ENCODE measurements around the gene TPCN1. TPM values are rescaled to one million over a fixed set of nuclear protein-coding genes. Genes with fewer than 3 reads are reported as not detected.

TPCN1 gene
- total RNA-seq, 1 experiment from 2014 or later, result 32.7 TPM

DNA sequence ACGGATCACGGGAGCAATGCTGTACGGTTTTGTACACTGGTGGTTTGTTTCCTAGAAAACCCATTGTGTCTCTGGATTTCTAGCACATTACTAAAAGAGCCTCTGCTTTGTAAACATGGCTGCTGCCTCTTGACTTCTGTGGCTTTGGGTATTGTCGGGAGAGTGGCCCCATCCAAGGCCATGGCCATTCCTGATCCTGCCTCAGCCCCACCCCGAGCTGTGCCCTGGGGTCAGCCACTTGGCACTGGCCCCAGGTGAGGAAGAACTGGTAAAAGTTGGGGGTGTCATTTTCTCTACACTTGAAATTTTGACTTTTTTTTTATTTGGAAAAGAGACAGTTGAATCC lies 77.2 kb downstream of the TPCN1 start:
- ChIA-PET CTCF (interaction anchor here (1.6 kb wide), 1 partner anchor 127 kb away, joined by 5 read pairs; no protein-coding TSS in a partner anchor), POLR2A (interaction anchor here (0.6 kb wide), 1 partner anchor 158 kb away, joined by 4 read pairs; no protein-coding TSS in a partner anchor)
- DNase-seq (ENCODE audit: low spot score) (no peak), ATAC-seq (no peak)
- no peak overlapping the region for H3K27ac Mint-ChIP-seq
- no peaks in the 10 kb centered on the region for H3K9me3 Mint-ChIP-seq
- H3K27me3 Mint-ChIP-seq (ENCODE audit: low read depth), result no peaks in the 10 kb centered on the region
- TF ChIP-seq, protein P1, sequence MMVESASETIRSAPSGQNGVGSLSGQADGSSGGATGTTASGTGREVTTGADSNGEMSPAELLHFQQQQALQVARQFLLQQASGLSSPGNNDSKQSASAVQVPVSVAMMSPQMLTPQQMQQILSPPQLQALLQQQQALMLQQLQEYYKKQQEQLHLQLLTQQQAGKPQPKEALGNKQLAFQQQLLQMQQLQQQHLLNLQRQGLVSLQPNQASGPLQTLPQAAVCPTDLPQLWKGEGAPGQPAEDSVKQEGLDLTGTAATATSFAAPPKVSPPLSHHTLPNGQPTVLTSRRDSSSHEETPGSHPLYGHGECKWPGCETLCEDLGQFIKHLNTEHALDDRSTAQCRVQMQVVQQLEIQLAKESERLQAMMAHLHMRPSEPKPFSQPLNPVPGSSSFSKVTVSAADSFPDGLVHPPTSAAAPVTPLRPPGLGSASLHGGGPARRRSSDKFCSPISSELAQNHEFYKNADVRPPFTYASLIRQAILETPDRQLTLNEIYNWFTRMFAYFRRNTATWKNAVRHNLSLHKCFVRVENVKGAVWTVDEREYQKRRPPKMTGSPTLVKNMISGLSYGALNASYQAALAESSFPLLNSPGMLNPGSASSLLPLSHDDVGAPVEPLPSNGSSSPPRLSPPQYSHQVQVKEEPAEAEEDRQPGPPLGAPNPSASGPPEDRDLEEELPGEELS (CRISPR knock-in tag; IDR thresholded peaks at IDR 0.05), result no peak
- TF ChIP-seq, protein P2, sequence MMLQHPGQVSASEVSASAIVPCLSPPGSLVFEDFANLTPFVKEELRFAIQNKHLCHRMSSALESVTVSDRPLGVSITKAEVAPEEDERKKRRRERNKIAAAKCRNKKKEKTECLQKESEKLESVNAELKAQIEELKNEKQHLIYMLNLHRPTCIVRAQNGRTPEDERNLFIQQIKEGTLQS (CRISPR knock-in tag; conservative IDR thresholded peaks at IDR 0.05), result no peak
- TF ChIP-seq SMAD4 (CRISPR knock-in tag; IDR thresholded peaks at IDR 0.05) (no peak), NR2C2 (CRISPR knock-in tag; IDR thresholded peaks at IDR 0.05) (no peak), GRHL2 (CRISPR knock-in tag; IDR thresholded peaks at IDR 0.05; ENCODE audit: insufficient replicate concordance, severe bottlenecking) (no peak), IRF2 (CRISPR knock-in tag; IDR thresholded peaks at IDR 0.05; ENCODE audit: borderline replicate concordance, low read depth) (no peak), PRRX2 (CRISPR knock-in tag; IDR thresholded peaks at IDR 0.05) (no peak)
- TF ChIP-seq, protein P3, sequence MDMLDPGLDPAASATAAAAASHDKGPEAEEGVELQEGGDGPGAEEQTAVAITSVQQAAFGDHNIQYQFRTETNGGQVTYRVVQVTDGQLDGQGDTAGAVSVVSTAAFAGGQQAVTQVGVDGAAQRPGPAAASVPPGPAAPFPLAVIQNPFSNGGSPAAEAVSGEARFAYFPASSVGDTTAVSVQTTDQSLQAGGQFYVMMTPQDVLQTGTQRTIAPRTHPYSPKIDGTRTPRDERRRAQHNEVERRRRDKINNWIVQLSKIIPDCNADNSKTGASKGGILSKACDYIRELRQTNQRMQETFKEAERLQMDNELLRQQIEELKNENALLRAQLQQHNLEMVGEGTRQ (CRISPR knock-in tag; IDR thresholded peaks at IDR 0.05), result no peak
- no peak overlapping the region for H3K4me3 Mint-ChIP-seq
- H3K36me3 Mint-ChIP-seq, result peaks cover 7% of the 10 kb centered on the region; the same call in 1 of the 2 replicates
- peaks cover 30% of the 10 kb centered on the region for H3K4me1 Mint-ChIP-seq

DNA sequence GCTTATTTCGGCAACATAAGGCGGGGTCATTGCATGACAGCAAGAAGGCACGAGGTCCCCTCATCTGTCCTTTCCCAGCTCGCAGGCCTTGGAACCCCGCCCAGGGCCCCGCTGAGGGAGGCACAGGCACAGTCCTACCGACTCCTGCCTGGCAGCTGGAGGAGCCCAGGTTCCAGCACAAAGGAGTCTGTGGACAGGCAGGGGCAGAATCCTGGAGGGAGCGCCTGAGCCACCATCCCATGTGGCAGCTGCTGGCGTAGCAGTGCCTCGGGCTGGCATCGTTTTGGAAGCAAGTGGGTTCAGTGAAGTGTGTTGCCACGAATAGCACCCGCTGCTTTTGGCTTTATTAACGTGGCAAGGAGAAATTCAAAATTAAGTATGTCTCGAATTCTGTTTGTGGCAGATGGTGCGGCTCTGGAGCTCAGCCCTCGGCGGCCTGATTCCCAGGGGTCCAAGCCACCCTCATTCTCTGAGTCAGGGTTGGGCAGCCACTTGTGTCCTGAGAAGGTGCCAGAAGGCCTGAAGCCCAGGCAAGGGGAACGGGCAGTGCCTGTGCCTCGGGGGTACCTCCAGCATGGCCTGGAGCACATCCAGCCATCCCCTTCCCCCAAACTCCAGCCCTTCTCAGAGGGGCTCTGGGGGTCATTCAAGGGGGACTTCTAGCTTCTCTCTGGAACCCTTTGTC lies 77.7 kb downstream of the TPCN1 start:
- DNase-seq (ENCODE audit: low spot score) (no peak), ATAC-seq (no peak)
- H3K36me3 Mint-ChIP-seq, result peaks cover 4% of the 10 kb centered on the region; the same call in 1 of the 2 replicates
- no peaks in the 10 kb centered on the region for H3K27me3 Mint-ChIP-seq (ENCODE audit: low read depth)
- POLR2A ChIA-PET, result interaction anchor here (0.6 to 1.2 kb wide), 3 partner anchors 30 to 159 kb away, joined by 3 to 4 read pairs (median 3); no protein-coding TSS in a partner anchor
- H3K9me3 Mint-ChIP-seq, result no peaks in the 10 kb centered on the region
- H3K4me1 Mint-ChIP-seq, result peaks cover 32% of the 10 kb centered on the region
- peak; percentile 9; the same call in 1 of the 2 replicates for TF ChIP-seq TEAD4 (CRISPR knock-in tag; IDR thresholded peaks at IDR 0.05)
- TF ChIP-seq, protein P4, sequence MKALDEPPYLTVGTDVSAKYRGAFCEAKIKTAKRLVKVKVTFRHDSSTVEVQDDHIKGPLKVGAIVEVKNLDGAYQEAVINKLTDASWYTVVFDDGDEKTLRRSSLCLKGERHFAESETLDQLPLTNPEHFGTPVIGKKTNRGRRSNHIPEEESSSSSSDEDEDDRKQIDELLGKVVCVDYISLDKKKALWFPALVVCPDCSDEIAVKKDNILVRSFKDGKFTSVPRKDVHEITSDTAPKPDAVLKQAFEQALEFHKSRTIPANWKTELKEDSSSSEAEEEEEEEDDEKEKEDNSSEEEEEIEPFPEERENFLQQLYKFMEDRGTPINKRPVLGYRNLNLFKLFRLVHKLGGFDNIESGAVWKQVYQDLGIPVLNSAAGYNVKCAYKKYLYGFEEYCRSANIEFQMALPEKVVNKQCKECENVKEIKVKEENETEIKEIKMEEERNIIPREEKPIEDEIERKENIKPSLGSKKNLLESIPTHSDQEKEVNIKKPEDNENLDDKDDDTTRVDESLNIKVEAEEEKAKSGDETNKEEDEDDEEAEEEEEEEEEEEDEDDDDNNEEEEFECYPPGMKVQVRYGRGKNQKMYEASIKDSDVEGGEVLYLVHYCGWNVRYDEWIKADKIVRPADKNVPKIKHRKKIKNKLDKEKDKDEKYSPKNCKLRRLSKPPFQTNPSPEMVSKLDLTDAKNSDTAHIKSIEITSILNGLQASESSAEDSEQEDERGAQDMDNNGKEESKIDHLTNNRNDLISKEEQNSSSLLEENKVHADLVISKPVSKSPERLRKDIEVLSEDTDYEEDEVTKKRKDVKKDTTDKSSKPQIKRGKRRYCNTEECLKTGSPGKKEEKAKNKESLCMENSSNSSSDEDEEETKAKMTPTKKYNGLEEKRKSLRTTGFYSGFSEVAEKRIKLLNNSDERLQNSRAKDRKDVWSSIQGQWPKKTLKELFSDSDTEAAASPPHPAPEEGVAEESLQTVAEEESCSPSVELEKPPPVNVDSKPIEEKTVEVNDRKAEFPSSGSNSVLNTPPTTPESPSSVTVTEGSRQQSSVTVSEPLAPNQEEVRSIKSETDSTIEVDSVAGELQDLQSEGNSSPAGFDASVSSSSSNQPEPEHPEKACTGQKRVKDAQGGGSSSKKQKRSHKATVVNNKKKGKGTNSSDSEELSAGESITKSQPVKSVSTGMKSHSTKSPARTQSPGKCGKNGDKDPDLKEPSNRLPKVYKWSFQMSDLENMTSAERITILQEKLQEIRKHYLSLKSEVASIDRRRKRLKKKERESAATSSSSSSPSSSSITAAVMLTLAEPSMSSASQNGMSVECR (CRISPR knock-in tag; IDR thresholded peaks at IDR 0.05; ENCODE audit: borderline replicate concordance), result no peak
- TF ChIP-seq, protein P5, sequence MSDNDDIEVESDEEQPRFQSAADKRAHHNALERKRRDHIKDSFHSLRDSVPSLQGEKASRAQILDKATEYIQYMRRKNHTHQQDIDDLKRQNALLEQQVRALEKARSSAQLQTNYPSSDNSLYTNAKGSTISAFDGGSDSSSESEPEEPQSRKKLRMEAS (CRISPR knock-in tag; IDR thresholded peaks at IDR 0.05), result 0 out of 2 replicates have a peak, but pooled peaks have one; percentile 15
- CTCF ChIA-PET, result interaction anchor here (1.6 kb wide), 1 partner anchor 126 kb away, joined by 5 read pairs; no protein-coding TSS in a partner anchor
- no peak overlapping the region; the same call in 1 of the 2 replicates for H3K27ac Mint-ChIP-seq
- H3K4me3 Mint-ChIP-seq, result no peak overlapping the region

DNA sequence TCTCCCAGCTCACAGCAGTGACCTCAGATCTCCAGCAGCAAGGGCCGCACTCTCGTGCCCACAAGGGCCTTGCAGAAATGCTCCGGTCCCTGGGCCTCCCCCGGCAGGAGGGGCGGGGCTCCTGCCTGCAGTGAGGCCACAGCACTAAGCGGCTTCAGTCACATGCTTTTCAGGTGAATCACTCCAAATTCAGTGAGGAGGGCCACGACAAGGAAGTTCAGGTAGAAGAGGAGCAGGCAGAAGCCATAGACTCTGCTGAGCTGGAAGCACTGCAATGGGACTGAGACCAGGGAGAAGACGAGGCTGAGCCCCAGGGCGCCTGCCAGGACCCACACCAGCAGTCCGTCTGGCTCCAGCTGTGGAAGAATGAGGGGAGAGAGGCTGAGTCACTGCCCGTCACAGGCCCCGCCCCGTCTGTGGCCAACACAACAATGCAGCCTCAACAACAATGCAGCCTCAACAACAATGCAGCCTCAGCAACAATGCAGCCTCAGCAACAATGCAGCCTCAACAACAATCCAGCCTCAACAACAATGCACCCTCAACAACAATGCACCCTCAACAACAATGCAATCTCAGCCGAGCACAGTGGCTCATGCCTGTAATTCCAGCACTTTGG lies 78.5 kb downstream of the TPCN1 start:
- Mint-ChIP-seq H3K4me3 (no peak overlapping the region), H3K36me3 (peaks cover 4% of the 10 kb centered on the region; the same call in 1 of the 2 replicates), H3K9me3 (no peaks in the 10 kb centered on the region), H3K27ac (peak overlapping the region; percentile 84), H3K4me1 (peaks cover 32% of the 10 kb centered on the region), H3K27me3 (ENCODE audit: low read depth) (no peaks in the 10 kb centered on the region)
- DNase-seq (ENCODE audit: low spot score) (peak; percentile 42), ATAC-seq (peak; percentile 70)
- CTCF ChIA-PET, result interaction anchor here (1.6 kb wide), 1 partner anchor 126 kb away, joined by 5 read pairs; no protein-coding TSS in a partner anchor
- TF ChIP-seq NFATC4 (CRISPR knock-in tag; IDR thresholded peaks at IDR 0.05), result no peak
- TF ChIP-seq, protein P2 (CRISPR knock-in tag; conservative IDR thresholded peaks at IDR 0.05), result no peak
- 0 out of 2 replicates have a peak, but pooled peaks have one; percentile 31 for TF ChIP-seq NFE2L1 (CRISPR knock-in tag; IDR thresholded peaks at IDR 0.05)
- peak; percentile 56; the same call in 1 of the 2 replicates for TF ChIP-seq FOXP1 (CRISPR knock-in tag; IDR thresholded peaks at IDR 0.05; ENCODE audit: borderline replicate concordance)
- TF ChIP-seq, protein P3 (CRISPR knock-in tag; IDR thresholded peaks at IDR 0.05), result 0 out of 2 replicates have a peak, but pooled peaks have one; percentile 17
- TF ChIP-seq ZNF121 (CRISPR knock-in tag; IDR thresholded peaks at IDR 0.05), result 0 out of 2 replicates have a peak, but pooled peaks have one; percentile 47
- peak; percentile 61; the same call in 1 of the 2 replicates for TF ChIP-seq SMAD4 (CRISPR knock-in tag; IDR thresholded peaks at IDR 0.05)
- TF ChIP-seq, protein P6, sequence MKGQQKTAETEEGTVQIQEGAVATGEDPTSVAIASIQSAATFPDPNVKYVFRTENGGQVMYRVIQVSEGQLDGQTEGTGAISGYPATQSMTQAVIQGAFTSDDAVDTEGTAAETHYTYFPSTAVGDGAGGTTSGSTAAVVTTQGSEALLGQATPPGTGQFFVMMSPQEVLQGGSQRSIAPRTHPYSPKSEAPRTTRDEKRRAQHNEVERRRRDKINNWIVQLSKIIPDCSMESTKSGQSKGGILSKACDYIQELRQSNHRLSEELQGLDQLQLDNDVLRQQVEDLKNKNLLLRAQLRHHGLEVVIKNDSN (CRISPR knock-in tag; IDR thresholded peaks at IDR 0.05), result 0 out of 2 replicates have a peak, but pooled peaks have one; percentile 14
- POLR2A ChIA-PET, result interaction anchor here (1.2 kb wide), 1 partner anchor 31 kb away, joined by 3 read pairs; no protein-coding TSS in a partner anchor
